HG02759 (cell line): ENCODE results near the gene NAALADL2.
"Not testable (repeated sequence)": the region's sequence is repeated elsewhere in the genome, so short reads cannot be mapped to it uniquely, and the experiment has no call there.

Experiments
- ATAC-seq: cut with Tn5 transposase; IDR thresholded peaks from one replicate; pipeline ENCODE4 v1.9.1; 2021; ENCODE audit warnings: mild to moderate bottlenecking, moderate library complexity; ENCODE audit not compliant: unreplicated experiment

The NAALADL2 gene

DNA sequence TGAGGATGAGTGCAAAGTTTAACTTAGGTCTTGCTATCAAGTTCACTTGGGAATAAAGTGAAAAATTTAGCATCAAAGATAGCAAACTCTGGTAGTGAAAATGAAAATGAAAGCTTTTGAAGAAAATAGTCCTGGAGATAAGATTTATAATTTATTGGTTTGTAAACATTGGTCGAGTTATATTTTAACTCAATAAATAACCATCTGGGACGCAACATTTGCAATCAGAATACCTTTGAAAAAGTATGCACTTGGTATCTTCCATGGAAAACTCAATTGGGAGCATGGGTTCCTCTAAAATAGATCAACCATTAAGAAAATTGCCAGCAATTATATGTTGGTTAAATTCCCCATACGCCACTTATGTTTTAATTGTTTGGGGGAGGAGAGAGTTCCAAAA lies 209.5 kb downstream of the NAALADL2 start:
- ATAC-seq: no peak

DNA sequence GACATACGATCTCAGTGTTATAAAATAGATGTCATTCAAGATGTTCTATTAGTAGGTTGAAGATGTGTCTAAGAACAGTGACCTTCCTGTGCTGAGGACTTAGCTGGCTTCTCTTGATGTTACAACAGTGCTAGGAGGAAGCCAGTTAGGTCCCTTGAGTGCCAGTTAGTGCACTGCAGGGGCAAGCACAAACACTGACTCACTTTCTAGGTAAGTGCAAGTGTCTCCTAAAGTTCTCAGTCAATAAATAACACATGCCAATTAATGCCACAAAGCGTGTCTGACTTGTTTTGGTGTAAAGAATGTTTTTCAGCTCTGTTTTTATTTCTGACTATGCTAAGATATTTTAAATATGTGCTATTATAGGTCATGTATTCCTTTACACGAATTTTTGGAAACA lies 211.8 kb downstream of the NAALADL2 start:
- no peak for ATAC-seq

DNA sequence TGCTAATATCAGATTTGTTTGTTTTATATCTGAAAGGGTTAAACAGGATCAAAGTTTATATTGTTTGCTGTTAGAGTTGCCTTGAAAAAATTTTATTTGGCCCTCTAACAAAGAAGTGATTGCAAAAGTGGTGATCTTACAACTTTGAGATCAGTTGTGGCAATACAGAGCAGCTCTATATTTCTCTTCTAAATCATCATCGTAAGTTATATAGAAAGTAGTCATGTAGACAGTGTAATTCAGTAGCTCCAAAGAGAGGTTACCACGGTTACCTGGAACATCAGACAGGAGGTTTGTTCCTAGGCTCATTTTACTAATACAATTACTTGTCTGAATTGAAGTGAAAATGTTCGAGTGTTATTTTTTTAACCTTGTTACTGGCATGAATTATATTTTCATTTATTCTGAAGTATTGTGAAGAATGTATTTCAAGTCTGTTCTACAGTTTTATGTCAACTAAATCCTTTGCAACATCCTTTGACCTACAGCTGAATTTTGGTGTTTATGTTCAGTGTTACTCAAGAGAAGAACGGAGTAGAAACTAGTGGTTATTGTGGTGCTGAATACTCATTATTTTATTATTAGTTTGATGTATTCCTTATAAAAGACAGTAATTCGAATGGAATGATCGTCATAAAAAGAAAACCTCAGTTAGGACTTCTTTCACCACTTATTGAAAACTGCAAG lies 214.2 kb downstream of the NAALADL2 start:
- ATAC-seq: no peak

DNA sequence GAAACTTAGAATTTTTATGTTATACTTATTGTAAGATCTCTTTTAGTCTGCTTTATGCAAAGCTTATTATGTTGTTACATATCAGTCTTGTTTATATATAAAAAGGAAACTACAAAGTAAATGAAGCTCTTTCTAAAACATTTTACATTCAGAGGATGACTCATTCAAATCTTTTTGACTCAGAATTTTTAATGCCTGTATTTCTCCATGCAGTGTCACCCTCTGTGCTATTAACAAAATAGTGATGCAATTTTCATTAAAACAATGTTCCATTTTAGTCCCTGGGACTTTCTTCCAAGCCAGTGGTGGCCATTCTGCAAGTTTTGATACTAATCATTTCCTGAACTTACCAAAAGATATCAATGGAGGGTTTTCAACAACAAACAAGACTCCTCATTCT lies 216.1 kb downstream of the NAALADL2 start:
- ATAC-seq: no peak

DNA sequence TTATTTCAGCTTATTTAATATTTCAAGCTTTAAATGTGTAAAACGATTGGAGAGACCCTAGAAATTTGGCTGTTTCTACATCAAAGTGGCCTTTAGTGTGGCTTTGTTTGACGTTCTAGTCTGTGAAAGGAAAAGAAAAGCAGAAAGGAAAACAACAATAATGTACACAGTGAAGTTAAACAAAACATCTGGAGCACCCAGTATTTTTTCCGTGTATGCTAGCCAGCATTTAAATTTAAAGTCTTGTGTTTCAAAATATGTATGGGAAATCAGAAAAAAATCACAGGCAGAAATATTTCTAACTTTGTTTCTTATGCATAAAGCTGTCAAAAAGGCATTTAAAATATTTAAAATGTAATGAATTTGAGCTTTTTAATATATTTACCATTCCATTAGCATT lies 218.1 kb downstream of the NAALADL2 start:
- no peak for ATAC-seq

DNA sequence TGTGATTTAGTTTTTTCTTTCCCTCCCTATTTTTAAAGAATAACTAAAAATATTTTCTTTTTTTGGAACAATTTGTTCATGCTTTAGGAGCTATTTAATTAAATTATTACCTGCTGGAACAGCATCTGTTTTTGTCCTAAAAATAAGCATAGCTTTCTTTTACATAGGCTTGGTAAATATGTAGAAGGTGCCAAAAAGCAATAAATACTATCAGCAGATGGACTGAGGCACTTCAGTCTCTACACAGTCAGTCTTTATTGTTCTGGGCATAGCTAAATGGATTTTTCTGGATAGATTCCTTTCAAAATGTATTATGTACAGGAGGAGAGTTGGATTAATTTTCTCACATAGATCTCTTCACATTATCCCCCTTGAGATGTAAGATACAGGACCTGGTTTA lies 223.5 kb downstream of the NAALADL2 start:
- ATAC-seq: no peak

DNA sequence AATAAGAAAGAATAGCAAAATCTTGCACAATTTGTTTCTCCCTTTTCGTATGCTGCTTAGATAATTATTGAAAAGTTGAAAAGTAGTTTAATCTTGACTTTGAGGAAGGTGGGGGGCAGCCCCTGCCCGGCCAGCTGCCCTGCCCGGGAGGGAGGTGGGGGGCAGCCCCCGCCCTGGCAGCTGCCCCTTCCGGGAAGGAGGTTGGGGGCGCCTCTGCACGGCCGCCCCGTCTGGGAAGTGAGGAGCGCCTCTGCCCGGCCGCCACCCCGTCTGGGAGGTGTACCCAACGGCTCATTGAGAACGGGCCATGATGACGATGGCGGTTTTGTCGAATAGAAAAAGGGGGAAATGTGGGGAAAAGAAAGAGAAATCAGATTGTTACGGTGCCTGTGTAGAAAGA lies 228.0 kb downstream of the NAALADL2 start:
- not testable (repeated sequence) for ATAC-seq

DNA sequence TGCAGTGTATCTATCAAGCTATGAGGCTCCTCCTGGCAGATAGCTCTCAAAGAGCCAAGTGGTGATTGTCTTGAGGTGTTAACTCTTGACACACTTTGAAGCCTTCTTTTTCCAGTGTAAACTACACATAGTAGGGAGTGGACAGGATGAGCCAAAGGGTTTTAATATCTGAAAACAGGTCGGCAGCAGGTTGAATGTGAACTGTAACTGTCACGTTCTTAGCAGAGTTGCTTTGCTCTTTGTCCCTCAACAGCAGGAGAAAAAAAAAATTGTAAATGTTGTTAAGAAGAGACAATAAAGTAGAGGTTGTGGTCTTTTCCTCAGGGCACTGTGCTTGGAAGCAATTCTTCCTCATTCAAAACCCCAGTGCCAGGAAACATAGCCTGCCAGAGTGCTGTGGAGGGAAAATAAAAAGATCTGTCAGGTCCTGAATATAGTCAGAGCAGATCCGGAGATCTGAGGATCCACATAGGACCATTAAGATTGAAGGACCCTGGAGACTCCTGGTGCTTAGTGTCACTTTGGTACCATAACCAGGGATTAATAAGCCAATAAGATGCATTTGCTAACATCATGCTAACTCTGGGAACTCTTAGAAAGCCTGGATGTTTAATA lies 229.7 kb downstream of the NAALADL2 start:
- no peak for ATAC-seq

DNA sequence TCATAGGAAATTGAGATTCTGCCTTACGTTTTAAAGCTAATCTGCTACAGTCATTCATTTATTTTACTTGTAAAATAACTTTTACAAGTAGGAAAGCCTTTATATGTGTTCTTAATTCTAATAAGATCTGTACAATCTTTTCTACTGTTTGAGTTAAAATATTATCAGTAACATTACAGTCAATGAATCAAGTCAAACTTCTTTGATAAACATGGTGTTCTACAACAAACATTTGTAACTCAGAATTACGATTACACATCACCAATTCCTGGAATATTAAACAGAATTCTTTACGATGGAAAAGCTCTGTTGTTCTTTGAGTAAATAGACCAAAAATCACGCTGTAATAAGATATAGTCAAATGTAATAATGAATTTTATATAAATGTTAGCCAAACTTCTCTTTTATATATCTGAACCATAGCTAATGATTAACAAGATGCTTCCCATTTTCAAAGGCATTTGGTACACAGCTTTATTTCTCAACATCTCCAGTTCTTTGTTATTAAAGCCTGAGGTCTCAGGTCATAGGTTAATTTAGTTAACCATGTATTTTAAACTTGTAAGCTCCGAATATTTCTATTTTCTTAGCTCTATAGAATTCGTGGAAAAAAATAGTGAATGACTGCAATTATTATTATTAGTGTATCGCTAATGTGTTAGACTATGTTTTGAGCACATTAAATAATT lies 232.4 kb downstream of the NAALADL2 start:
- ATAC-seq: no peak

DNA sequence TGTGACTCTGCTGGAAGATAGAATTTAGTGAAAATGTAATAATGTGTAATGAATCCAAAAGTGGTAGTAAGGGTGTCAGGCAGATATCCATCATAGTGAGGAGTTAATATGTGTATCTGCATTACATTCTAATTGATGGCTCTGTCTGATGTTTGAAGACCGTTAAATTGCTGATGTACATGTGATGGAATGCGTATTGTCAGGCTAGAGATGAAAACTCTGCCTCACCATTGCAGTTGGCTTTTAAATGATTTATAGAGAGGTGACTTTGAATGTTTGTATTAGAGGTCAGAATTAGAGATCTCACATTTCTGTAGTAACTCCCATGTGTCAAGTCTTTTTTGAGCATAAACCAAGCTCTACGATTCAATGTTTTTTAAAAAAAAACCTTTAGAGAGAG lies 234.6 kb downstream of the NAALADL2 start:
- ATAC-seq: no peak

DNA sequence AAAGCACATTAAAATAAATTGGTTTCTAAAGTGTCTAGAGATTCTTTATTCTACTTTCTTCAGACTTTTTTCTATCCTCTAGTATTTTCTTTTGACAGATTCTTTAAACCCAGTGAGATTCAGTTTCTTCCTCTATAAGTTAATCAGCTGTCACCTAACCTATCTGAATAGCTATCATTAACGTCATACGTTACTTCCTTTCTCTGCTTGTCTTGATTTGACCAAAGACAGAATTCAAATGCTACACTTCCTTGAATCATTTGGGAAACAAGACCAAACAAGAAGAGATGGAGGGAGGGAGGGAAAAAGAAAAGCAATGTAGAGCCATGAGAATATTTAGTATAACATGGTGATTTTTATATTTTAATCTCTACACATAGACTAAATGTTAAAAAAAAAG lies 235.2 kb downstream of the NAALADL2 start:
- no peak for ATAC-seq

DNA sequence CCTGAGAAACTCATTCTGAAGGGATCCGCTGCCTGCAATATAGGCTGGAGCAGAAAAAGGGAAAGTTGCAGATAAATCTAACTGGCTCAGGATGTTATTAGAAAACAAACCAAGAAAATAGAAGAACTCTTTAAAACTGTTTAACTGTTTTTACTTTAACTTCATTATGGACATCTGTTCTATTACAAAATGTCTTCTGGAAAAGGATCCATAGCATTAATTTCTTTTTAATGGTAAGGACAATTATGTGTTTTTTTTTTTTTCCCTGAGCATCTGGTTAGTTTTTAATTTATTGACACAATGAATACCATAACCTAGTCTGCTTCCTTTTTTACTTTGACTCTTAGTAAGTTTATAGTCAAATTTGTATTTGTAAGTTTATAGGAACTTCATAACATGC lies 239.5 kb downstream of the NAALADL2 start:
- ATAC-seq: no peak

DNA sequence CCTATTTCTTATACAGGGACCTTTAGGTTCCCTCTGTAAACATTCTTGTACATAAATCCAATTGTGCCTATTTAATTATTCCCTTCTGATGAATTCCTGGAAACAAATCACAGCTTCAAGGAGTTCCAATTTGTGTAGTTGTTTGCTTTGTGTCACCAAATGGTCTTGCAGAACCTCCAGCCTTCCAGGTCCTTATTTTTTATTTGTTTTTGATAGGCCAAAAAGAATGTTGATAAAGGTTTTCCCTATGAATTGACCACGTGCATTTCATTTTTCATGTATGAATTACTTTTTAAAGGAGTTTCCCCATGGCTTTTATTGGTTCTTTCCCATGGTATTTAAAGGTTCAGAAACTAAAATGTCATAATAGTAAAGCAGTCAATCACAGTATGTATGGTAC lies 243.0 kb downstream of the NAALADL2 start:
- ATAC-seq: no peak

DNA sequence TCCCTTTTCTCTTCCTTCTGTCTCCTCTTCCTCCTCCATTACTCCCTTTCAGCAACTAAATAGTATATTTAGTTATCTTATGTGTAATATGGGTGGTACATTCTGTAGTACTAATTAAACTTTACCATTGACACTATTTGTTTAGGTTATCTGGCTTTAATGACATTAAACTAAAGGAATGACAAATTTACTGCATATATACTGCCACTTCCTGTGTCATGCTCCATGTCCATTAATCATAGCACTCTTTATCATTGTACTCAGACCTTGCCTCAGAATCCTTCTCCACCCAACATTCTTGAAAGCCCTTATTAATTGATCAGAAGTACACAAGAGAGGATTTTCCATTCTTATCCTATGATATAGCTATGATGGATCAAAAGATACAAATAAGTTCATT lies 244.2 kb downstream of the NAALADL2 start:
- no peak for ATAC-seq

DNA sequence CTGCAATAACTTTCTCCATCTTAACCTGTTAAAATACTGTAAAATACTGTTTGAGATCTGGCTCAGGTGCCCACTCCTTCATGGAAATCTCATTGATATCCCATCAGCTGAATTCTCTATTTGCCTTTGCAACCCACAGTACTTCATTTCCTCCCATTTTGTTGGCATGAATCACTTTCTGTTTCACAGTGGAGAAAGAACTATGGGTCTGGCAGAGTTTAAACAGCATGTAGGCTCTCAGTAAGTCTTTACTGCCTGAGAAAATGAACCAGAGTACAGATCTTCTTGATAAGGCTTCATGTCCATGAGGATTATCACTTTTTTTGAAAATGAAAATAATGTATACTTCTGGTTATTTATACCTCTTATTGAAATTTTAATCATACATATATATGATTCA lies 245.9 kb downstream of the NAALADL2 start:
- ATAC-seq: no peak

DNA sequence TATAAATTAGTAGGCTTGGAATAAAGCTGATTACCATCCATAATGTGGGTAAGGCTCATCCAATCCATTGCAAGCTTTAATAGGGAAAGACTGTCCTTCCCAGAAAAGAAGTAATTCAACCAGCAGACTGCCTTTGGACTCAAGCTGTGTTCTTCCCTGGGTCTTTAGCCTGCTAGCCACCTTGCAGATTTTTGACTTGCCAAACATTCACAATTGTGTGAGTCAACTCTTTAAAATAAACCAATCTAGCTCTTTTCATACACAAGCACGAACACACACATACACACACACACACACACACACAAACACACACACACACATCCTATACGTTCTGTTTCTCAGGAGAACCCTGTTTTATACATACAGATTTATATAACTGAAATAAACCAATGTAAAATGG lies 248.1 kb downstream of the NAALADL2 start:
- no peak for ATAC-seq

DNA sequence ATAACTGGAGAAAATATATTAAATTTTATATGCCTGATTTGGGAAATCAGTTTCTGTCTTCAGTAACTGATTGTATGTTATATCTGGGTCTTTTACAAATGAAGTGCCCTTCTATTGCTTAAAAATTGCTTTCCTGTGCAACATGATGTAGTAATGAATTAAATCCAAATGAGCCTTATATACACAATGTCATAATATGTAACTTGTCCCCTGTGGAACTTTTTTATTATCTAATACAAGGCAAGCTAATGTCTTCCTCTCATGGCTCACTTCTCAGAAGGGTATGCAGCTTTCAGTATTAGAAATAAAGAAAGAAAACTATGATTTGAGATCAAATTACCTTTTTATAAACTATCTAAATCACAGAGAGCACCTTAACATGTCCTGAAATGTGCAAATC lies 248.9 kb downstream of the NAALADL2 start:
- no peak for ATAC-seq

DNA sequence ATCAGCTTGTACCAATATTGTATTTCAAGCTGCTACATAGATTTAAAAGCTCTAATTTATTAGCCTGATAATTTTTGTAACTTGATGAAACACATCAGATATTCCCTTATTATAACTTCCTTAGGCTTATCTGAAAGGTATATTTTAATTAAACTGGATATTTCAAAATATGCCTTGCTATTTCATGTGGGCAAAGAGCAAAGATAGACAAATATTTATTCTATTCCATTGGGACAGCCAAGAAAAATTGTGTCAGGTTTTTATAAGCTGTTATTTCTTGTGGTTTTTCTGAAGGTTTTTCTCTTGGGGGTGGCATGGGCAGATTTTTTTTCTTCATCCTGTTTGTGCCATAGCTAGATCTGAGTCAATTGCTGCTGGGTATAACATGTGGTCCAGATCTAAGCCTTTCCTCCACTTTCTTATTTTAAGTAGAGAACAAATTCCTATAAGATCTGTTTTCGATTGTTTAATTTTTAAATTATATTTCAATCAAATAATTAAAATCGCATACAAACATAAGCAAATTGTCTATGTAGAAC lies 249.5 kb downstream of the NAALADL2 start:
- ATAC-seq: no peak

DNA sequence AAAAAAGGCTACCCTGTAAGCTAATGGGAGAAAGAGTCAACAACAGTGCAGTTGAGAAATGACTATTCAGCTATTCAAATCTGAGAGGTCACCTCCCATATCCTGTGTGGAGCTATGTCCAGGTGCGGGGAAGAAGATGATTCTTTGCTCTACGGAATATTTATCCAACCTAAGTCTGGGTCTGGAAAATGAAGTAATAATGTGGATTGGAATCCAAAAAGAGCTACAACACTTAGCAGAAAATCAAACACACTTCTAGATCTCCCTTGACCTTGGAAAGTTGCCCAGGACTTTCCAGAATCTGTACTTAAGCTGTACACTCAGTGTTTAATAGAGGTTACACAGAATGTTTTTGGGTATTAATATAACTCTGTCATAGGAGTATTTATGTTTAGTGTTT lies 251.9 kb downstream of the NAALADL2 start:
- no peak for ATAC-seq

DNA sequence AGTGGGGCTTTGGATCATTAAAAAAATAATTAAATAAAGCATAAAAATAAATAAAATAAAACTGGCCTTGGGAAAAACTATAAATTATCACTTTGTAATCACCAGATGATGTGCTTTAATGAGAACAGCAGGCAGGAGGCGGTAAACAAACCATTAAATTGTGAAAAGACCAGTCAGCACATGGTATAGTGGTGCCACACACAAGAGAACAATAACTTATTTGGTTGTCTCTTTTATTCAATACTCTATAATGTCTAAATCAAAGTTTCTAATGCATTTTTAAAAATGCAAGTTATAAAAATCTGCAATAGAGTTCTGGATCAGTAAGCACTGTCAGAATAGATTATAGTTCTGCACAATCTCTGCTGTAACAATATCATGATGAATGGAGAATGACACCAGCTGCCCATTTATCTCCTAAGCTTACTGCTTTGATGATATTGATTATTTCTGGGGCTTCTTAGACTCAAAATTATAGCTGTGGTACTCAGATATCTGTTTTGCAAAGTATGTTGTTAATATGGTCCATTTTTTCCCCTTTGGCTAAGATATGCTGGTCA lies 259.3 kb downstream of the NAALADL2 start:
- no peak for ATAC-seq

DNA sequence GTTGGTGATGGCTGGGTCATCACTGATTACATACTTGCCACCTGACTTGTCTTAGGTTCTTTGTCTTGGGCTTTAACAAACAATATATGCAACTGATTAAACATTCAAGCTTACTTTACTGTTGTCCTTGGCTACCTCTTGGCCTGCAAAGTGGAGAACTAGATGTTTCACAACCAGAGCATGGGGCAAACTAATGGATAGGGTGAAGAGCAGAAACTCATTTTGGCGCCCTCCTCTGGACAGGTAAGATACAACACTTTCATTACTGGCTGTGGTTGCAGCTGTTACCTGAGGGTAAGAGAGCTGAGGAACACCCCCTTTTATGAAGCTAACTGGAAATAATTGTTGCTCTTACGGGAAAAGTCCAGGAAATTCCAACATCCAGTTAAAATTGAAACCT lies 262.1 kb downstream of the NAALADL2 start:
- ATAC-seq: no peak
